Measurements from ENCODE around the gene CAPN8. TPM values are rescaled to one million over a fixed set of nuclear protein-coding genes. Genes with fewer than 3 reads are reported as not detected.
A peak's percentile ranks its signal among the peaks of the same experiment; 100 is the strongest.

CAPN8 gene
- total RNA-seq, 1 donor from 2014 or later = 70.6 TPM

- H3K4me3 ChIP-seq = no peak overlapping the region
- DNase-seq = no peak
- peak in 1 of 2 donors; percentile 36 for ATAC-seq
- H3K9me3 ChIP-seq = no peaks in the 10 kb centered on the region
- H3K36me3 ChIP-seq = no peaks in the 10 kb centered on the region
- intact Hi-C loops (cut with DNase I) = no loop called here
- H3K27ac ChIP-seq = peak overlapping the region; percentile 26
- H3K27me3 ChIP-seq (ENCODE audit: low read depth) = no peaks in the 10 kb centered on the region
- H3K4me1 ChIP-seq = peaks cover 4% of the 10 kb centered on the region
- TF ChIP-seq CTCF (IDR thresholded peaks at IDR 0.05) = no peak
Observed at GRCh38 chr1:223642237-223642636, 23.3 kb downstream of the CAPN8 start.

GRCh38 chr1:223641523-223642039 is 23.9 kb downstream of the CAPN8 start:
- Histone ChIP-seq H3K4me3 (no peak overlapping the region), H3K36me3 (no peaks in the 10 kb centered on the region), H3K27me3 (ENCODE audit: low read depth) (no peaks in the 10 kb centered on the region), H3K27ac (peak overlapping the region; percentile 26), H3K9me3 (no peaks in the 10 kb centered on the region), H3K4me1 (peaks cover 4% of the 10 kb centered on the region)
- peak; percentile 86 to 88 for ATAC-seq
- TF ChIP-seq CTCF (IDR thresholded peaks at IDR 0.05) = no peak
- peak; percentile 57 for DNase-seq
- intact Hi-C loops (cut with DNase I) = no loop called here

GRCh38 chr1:223639331-223639749 is 26.2 kb downstream of the CAPN8 start:
- Histone ChIP-seq H3K4me3 (no peak overlapping the region), H3K27me3 (ENCODE audit: low read depth) (no peaks in the 10 kb centered on the region), H3K36me3 (no peaks in the 10 kb centered on the region), H3K9me3 (no peaks in the 10 kb centered on the region), H3K4me1 (peaks cover 4% of the 10 kb centered on the region), H3K27ac (no peak overlapping the region)
- ATAC-seq (peak; percentile 49 to 73), DNase-seq (no peak)
- intact Hi-C loops (cut with DNase I) = no loop called here
- no peak for TF ChIP-seq CTCF (IDR thresholded peaks at IDR 0.05)

GRCh38 chr1:223635236-223635635 is 30.3 kb downstream of the CAPN8 start:
- Histone ChIP-seq H3K4me1 (peaks cover 4% of the 10 kb centered on the region), H3K36me3 (no peaks in the 10 kb centered on the region), H3K27me3 (ENCODE audit: low read depth) (no peaks in the 10 kb centered on the region), H3K4me3 (no peak overlapping the region), H3K27ac (no peak overlapping the region), H3K9me3 (no peaks in the 10 kb centered on the region)
- intact Hi-C loops (cut with DNase I) = no loop called here
- no peak for DNase-seq
- no peak for TF ChIP-seq CTCF (IDR thresholded peaks at IDR 0.05)
- ATAC-seq = no peak

- Histone ChIP-seq H3K4me1 (peaks cover 4% of the 10 kb centered on the region), H3K4me3 (no peak overlapping the region), H3K27ac (no peak overlapping the region), H3K27me3 (ENCODE audit: low read depth) (no peaks in the 10 kb centered on the region), H3K9me3 (no peaks in the 10 kb centered on the region), H3K36me3 (no peaks in the 10 kb centered on the region)
- no peak for TF ChIP-seq CTCF (IDR thresholded peaks at IDR 0.05)
- DNase-seq (no peak), ATAC-seq (no peak)
- intact Hi-C loops (cut with DNase I) = no loop called here
Observed at GRCh38 chr1:223634423-223634822, 31.1 kb downstream of the CAPN8 start.
